Stimulated activated effector memory CD8-positive, alpha-beta T cell treated with anti-CD3 and anti-CD28 coated beads, Interleukin-12 subunit alpha, Interleukin-12 subunit beta, amount 100 ng/mL, for 72 hours (primary cell): ENCODE results near the gene CPNE6.
"Not testable (repeated sequence)": the region's sequence is repeated elsewhere in the genome, so short reads cannot be mapped to it uniquely, and the experiment has no call there.

Experiments used
- ATAC-seq: fragments of 150-1000 bp; cut with Tn5 transposase; 2 replicates; pipeline ENCODE4 v1.10.0; 2021
- DNase-seq, 2 donors: peaks; one replicate each; pipeline ENCODE4 v3.0.0; 2021 to 2022; ENCODE audit warnings: low spot score in 2 of 2
- H3K27ac Mint-ChIP-seq: one replicate; pipeline ENCODE4 v1.8.0; 2022; ENCODE audit warnings: mild to moderate bottlenecking, mixed read lengths
- H3K36me3 Mint-ChIP-seq: one replicate; pipeline ENCODE4 v1.8.0; 2022; ENCODE audit warnings: mild to moderate bottlenecking, mixed read lengths
- H3K4me1 Mint-ChIP-seq: one replicate; pipeline ENCODE4 v1.8.0; 2022; ENCODE audit warnings: mixed read lengths
- H3K4me3 Mint-ChIP-seq: one replicate; pipeline ENCODE4 v1.8.0; 2022; ENCODE audit warnings: mild to moderate bottlenecking, mixed read lengths
- H3K9me3 Mint-ChIP-seq: one replicate; pipeline ENCODE4 v1.8.0; 2022; ENCODE audit warnings: mixed read lengths

Gene CPNE6

DNA sequence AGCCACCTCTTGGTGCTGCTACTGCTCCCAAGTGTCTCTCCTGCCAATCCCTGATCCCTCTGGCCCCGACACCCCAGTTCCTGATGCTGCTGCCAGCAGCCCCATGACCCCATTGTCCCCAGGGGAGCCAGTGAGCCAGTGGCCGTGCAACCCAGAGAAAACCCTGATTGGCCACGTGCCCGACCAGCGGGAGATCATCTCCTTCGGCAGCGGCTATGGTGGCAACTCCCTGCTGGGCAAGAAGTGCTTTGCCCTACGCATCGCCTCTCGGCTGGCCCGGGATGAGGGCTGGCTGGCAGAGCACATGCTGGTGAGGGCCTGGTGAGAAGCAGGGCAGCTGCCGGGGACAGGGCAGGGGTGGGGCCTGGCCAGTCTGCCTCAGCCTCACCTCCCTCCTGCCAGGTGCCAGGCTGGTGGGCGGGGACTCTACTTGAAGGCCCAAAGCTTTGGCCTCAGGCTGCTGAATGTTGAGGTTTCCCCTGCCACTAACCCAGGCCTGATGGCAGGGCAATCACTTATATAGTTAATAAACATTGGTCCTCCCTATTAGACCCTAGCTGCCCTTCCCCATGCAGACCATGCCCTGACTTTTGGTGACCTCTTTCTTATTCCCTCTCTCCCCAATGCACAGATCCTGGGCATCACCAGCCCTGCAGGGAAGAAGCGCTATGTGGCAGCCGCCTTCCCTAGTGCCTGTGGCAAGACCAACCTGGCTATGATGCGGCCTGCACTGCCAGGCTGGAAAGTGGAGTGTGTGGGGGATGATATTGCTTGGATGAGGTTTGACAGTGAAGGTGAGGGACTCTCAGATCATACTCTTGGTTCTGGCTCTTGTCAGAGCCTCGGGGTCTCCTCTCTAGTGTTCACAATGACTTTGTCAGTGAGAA, 27.8 kb downstream of the CPNE6 start:
- ATAC-seq, result no peak
- Mint-ChIP-seq H3K4me1 (peaks cover 22% of the 10 kb centered on the region), H3K36me3 (peaks cover 97% of the 10 kb centered on the region), H3K9me3 (no peaks in the 10 kb centered on the region), H3K27ac (peak overlapping the region; percentile 60), H3K4me3 (no peak overlapping the region)
- no peak for DNase-seq

DNA sequence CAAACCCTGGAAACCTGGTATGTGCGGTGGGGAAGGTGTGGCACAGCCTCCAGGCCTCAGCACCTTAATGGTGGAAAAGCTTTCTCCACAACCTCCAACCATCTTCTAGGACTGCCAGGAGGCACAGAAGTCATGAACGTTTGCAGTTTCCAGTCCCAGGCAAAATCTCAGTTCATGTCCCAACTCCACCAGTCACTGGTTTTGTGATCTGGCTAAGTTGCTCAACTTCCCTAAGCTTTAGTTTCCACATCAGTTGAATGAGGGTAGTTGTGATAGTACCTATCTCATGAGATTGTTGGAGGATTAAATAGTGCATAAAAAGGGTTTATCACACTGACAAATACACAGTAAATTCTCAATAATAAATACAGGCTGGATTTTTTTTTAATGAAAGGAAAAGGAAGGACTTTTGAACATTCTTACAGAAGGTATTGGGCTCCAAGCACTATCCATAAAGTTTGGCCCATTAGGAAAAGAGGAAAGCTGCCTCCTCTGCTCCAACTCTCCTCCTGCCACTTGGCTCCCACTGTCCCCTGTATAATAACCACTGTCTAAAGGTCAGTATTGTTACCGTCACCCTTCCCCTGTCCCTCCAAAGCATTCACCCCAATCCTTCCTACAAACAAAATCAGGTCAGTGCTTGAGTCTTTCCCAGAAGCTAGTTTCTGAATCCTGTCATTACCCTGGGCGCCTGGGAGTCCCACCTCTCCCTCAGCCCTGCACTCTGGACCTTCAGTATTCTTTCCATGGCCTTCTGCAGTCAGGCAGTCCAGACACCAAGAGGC, 29.0 kb downstream of the CPNE6 start:
- peaks cover 93% of the 10 kb centered on the region for H3K36me3 Mint-ChIP-seq
- DNase-seq, result no peak
- H3K4me3 Mint-ChIP-seq, result no peak overlapping the region
- no peak for ATAC-seq
- no peaks in the 10 kb centered on the region for H3K9me3 Mint-ChIP-seq
- peaks cover 15% of the 10 kb centered on the region for H3K4me1 Mint-ChIP-seq
- peak overlapping the region; percentile 10 for H3K27ac Mint-ChIP-seq

DNA sequence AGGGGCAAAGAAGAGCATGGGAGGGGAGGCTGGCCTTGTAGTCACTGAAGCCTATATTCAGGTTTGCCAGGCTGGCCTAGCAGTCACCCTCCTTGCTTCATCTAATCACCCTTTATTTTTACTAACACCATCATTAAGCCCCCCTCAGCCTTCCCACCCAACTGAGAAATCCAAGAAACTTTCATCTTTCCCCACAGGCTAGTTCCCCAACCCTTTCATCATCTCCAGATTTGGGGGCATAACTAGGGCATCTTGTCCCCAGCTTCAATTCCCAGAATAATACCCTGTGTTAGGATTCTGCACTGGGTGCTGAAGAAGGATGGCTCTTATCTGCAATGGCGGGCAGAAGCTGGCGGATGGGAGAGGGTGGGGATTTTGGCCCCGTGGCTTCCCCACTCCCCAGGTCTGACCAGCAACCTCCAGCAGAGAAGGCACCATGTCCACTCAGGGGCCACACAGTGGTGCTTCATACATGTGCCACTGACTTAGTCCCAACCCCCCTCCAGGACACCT, 29.7 kb downstream of the CPNE6 start:
- Mint-ChIP-seq H3K9me3 (no peaks in the 10 kb centered on the region), H3K4me1 (peaks cover 12% of the 10 kb centered on the region), H3K4me3 (no peak overlapping the region), H3K27ac (peak overlapping the region; percentile 10), H3K36me3 (peaks cover 87% of the 10 kb centered on the region)
- DNase-seq, result no peak
- no peak for ATAC-seq

DNA sequence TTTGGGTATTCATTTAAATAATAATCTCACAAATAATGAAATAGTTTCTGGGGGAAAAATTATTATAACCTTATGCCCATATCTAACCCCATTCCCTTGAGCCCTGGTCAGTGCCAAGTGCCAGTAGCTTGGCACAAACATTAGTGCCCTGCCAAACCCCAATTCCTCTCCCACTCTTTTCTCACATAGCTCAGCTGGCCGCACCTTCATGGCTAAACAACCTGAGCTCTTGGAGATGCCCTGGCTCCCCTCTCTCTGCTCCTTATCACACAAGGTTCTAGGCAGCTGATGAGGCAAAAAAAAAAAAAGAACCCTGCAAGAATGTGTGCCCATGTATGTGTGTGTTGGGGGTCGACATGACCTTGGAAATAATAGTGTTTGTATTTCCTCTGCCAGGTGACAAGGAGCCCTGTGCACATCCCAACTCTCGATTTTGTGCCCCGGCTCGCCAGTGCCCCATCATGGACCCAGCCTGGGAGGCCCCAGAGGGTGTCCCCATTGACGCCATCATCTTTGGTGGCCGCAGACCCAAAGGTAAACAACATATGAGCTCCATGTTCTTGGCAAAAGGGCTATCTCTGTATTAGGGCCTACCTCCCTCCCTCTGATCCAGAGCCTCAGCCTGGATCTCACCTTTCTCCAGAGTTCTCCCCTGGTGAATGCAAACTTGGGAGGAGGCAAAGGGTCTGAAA, 31.1 kb downstream of the CPNE6 start:
- DNase-seq (no peak), ATAC-seq (no peak)
- H3K4me1 Mint-ChIP-seq, result peaks cover 7% of the 10 kb centered on the region
- no peak overlapping the region for H3K27ac Mint-ChIP-seq
- peaks cover 72% of the 10 kb centered on the region for H3K36me3 Mint-ChIP-seq
- no peaks in the 10 kb centered on the region for H3K9me3 Mint-ChIP-seq
- no peak overlapping the region for H3K4me3 Mint-ChIP-seq

DNA sequence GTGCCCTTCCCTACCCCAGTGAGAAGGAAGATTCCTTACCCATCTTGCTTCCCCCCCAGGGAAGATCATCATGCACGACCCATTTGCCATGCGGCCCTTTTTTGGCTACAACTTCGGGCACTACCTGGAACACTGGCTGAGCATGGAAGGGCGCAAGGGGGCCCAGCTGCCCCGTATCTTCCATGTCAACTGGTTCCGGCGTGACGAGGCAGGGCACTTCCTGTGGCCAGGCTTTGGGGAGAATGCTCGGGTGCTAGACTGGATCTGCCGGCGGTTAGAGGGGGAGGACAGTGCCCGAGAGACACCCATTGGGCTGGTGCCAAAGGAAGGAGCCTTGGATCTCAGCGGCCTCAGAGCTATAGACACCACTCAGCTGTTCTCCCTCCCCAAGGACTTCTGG, 32.1 kb downstream of the CPNE6 start:
- no peaks in the 10 kb centered on the region for H3K9me3 Mint-ChIP-seq
- no peak for DNase-seq
- H3K27ac Mint-ChIP-seq, result no peak overlapping the region
- H3K4me1 Mint-ChIP-seq, result peaks cover 9% of the 10 kb centered on the region
- no peak overlapping the region for H3K4me3 Mint-ChIP-seq
- H3K36me3 Mint-ChIP-seq, result peaks cover 62% of the 10 kb centered on the region
- ATAC-seq, result no peak

DNA sequence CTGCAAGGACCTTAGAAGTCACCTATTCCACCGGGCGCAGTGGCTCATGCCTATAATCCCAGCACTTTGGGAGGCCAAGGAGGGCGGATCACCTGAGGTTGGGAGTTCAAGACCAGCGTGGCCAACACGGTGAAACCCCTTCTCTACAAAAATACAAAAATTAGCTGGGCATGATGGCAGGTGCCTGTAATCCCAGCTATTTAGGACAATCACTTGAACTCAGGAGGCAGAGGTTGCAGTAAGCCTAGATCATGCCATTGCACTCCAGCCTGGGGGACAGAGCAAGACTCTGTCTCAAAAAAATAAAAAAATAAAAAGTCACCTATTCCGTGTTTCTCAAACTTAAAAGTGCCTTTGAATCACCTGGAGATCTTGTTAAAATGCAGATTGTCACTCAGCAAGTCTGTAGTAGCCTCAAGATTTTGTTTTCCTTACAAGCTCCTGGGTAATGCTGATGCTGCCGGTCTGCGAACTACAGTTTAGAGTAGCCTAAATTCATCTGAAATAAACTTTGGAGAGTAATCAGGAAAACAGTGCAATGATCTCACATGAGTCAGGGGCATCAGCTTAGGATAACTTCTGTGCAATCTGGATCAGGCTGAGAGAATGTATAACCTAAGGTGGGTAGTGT, 34.4 kb downstream of the CPNE6 start:
- peak overlapping the region; percentile 85 for H3K27ac Mint-ChIP-seq

DNA sequence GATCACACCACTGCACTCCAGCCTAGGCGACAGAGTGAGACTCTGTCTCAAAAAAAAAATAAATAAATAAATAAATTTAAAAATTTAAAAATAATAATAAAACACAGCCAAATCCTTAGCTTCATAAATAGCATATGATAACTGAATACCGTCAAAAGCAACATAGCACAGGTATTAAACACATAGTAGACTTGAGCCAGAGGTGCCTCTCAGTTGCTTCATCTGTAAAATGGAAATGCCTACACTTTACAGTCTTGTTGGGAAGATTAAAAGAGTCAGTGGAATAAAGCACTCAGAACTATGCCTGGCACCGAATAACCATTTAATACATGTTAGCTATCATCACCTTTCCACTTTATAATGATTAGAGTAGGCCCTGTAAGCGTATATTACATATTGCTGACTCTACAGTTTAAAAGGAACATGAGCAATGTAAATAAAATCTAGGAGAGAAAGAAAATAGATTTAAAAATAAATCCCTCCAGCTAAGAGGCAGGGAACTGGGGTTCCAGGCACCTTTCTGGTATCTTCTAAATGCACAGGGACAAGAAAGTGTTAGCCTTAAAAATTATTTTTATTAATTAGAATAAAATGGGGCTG, 35.4 kb downstream of the CPNE6 start:
- peaks cover 30% of the 10 kb centered on the region for H3K36me3 Mint-ChIP-seq
- no peak for ATAC-seq

More for the DNA sequence above, 34.4 kb downstream of the CPNE6 start:
- DNase-seq, ATAC-seq, H3K4me3 Mint-ChIP-seq, H3K9me3 Mint-ChIP-seq: not testable (repeated sequence)
- peaks cover 17% of the 10 kb centered on the region for H3K4me1 Mint-ChIP-seq
- peaks cover 41% of the 10 kb centered on the region for H3K36me3 Mint-ChIP-seq

DNA sequence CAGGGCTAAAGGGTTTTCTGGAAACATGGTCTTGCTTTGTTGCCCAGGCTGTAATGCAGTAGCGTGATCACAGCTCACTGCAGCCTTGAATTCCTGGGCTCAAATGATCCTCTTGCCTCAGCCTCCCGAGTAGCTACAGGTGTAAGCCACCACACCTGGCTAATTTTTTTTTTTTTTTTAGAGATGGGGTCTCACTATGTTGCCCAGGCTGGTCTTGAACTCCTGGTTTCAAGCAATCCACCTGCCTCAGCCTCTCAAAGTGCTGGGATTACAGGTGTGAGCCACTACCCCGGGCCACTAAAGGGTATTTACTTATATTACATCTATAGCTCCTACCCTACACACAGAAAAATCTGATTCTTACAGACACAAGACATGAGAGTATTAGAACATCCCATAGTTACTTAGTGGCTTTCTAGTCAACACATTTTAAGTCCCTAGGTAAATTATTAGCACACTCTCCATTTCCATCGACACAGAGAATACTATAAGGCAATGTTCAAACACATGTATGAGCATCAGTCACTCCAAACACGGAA, 37.0 kb downstream of the CPNE6 start:
- Mint-ChIP-seq H3K4me3 (peak overlapping the region; percentile 31), H3K9me3 (no peaks in the 10 kb centered on the region), H3K27ac (peak overlapping the region; percentile 72), H3K4me1 (peaks cover 17% of the 10 kb centered on the region), H3K36me3 (peaks cover 15% of the 10 kb centered on the region)
- no peak for DNase-seq
- no peak for ATAC-seq

More for the DNA sequence above, 35.4 kb downstream of the CPNE6 start:
- no peak for DNase-seq
- Mint-ChIP-seq H3K4me1 (peaks cover 17% of the 10 kb centered on the region), H3K9me3 (no peaks in the 10 kb centered on the region), H3K27ac (no peak overlapping the region), H3K4me3 (no peak overlapping the region)

DNA sequence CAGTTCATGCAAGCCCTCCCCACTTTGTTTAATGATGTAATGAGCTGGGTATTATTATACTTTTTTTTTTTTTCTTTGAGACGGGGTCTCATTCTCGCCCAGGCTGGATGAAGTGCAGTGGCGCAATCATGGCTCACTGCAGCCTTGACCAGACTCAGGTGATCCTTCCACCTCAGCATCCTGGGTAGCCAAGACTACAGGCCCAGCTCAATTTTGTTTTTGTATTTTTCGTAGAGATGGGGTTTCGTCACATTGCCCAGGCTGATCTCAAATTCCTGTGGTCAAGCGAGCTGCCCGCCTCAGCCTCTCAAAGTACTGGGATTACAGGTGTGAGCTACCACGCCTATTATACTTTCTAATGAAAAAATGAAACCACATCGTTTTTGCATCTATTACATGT, 38.7 kb downstream of the CPNE6 start:
- H3K27ac Mint-ChIP-seq, result no peak overlapping the region
- peaks cover 16% of the 10 kb centered on the region for H3K36me3 Mint-ChIP-seq
- peaks cover 17% of the 10 kb centered on the region for H3K4me1 Mint-ChIP-seq
- DNase-seq (no peak), ATAC-seq (no peak)
- H3K9me3 Mint-ChIP-seq, result no peaks in the 10 kb centered on the region
- H3K4me3 Mint-ChIP-seq, result no peak overlapping the region

DNA sequence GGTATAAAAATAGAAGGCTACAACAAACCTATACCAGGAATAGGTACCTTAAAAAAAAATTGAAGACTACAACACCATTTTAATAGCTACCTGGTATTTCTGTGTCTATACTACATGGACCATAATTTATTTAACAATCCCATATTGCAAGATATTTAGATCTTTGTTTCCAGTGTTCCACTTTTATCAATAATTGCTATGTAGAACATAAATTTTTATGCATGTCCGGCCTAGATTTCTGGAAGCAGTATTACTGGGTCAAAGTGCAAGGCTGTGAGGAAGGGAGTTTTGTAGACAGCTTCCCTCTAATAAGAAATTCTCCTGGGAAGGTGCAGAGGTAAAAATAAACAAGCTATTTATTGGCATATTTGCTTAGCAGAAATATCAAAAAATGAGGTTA, 39.2 kb downstream of the CPNE6 start:
- Mint-ChIP-seq H3K36me3 (peaks cover 20% of the 10 kb centered on the region), H3K9me3 (no peaks in the 10 kb centered on the region), H3K4me3 (no peak overlapping the region), H3K4me1 (peaks cover 21% of the 10 kb centered on the region), H3K27ac (no peak overlapping the region)
- ATAC-seq (no peak), DNase-seq (no peak)

DNA sequence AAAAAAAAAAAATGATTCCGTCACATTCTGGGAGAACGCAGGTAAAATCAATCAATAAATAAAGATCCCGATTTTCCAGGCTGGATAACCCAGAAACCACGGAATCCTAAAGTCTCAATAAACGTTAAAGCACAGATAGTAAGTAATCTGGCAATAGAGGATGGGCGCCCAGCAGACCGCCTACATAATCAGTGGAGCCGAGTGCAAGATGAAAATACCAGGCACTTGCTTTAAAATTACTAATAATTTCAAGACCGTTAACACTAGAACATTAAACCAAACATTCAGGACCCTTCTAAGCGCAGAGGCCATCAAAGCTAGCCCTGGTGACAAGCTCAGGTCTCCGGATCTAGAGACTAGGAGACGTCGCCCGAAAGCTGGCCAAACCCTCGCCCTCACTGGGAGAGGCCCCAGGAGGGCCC, 42.0 kb downstream of the CPNE6 start:
- DNase-seq, result no peak
- peaks cover 46% of the 10 kb centered on the region for H3K36me3 Mint-ChIP-seq
- H3K4me1 Mint-ChIP-seq, result peaks cover 28% of the 10 kb centered on the region
- H3K9me3 Mint-ChIP-seq, result no peaks in the 10 kb centered on the region
- no peak for ATAC-seq
- H3K27ac Mint-ChIP-seq, result peak overlapping the region; percentile 98
- H3K4me3 Mint-ChIP-seq, result peak overlapping the region; percentile 94

DNA sequence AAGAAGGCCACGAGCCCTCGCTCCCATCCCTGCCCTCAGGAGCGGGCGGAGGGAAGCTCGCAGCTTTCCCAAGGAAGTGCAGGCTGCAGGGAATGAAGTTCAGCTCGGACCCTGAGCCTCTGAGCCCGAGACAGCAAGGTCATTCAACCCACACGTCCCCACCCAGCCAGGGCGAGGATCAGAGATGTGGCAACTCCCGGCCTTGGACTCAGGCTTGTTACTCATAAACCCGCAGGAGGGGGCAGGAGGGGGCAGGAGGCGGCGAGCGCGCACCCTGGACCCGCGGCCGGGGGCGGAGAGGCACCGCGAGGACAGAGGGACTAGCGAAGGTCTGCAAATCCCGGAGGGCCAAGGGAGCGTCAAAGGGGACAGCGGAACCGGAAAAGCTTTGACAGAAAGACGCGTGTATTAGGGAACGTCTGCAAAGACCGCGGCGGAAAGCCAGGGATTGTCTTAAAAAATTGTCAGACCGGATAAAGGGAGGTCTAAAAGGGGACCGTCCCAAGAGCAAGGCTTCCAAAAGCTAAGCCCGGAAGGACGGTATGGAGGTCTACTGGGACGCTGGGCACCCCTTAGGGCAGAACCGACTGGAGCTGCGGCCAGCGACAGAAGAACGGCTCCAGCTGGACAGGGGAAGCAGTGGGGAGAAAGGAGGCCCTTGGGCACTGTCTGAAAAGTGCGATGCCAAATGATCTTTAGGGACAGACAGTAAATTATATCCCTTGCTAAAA, 42.6 kb downstream of the CPNE6 start:
- Mint-ChIP-seq H3K4me1 (peaks cover 27% of the 10 kb centered on the region), H3K9me3 (no peaks in the 10 kb centered on the region), H3K4me3 (peak overlapping the region; percentile 94), H3K27ac (peak overlapping the region; percentile 98), H3K36me3 (peaks cover 51% of the 10 kb centered on the region)
- ATAC-seq (peak; percentile 49), DNase-seq (peak in 1 of 2 donors; percentile 64)

DNA sequence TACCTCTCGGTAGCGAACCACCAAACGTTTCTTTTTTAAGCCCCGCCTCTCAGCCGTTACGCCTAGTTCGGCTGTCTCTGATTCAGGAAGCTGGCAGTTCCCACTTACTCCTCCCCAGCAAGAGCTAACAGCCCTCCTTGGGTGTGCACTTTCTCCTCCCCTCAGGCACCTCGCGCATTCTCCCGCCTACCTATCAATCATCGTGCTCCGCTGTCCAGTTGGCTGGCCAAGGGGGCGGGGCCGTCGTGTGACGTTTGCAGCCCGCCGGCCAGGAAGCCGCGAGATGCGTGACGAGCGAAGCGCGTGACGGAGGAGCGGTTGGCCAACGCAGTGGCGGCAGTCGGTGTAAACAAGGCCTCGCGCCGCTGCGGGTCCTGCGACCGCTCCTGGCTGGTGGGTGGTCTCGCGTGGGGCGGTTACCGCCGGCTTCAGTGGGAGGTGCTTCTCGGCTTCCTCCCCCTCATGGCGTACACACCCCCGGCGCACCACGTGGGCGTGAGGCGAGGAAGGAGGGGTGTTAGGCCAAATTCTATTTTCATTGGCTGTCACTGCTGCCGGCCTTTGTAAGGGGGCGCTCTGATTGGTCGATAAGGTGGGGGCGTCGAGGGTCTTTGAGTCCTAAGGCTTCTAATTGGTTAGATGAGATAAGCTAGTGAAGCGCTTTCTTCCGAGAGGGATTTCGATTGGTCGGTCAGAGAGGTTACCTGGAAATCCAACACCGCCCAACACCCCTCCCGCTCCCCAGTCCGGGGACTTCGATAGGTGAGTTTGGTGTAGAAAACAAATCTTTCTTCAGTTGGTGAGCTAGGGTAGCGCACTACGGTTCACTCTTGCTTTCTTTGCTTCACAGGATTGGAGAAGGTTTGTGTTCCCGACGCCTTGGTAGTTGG, 43.4 kb downstream of the CPNE6 start, which contains the start of the genes DCAF11 and NRL:
Gene DCAF11, plus strand, starts transcription at position 246 of the 890 bp plus-strand sequence. CDS start 818 bp downstream, outside the sequence.
Gene NRL, minus strand, starts transcription at position 418 of the 890 bp plus-strand sequence. CDS start 32,101 bp downstream, outside the sequence.
- ATAC-seq (peak; percentile 93), DNase-seq (peak; percentile 98 to 99)
- no peaks in the 10 kb centered on the region for H3K9me3 Mint-ChIP-seq
- peak within 1 kb of the TSS; percentile 98 for H3K27ac Mint-ChIP-seq
- peaks cover 24% of the 10 kb centered on the region for H3K4me1 Mint-ChIP-seq
- H3K36me3 Mint-ChIP-seq, result peaks cover 60% of the 10 kb centered on the region
- peak within 1 kb of the TSS; percentile 94 for H3K4me3 Mint-ChIP-seq
